Nucleus accumbens (tissue), 56 donors: ENCODE data around the gene DDX20.

Source experiments
- DNase-seq, 56 donors: peaks; one replicate each; lab custom pipeline; 2025; lab: John Stamatoyannopoulos, UW

The DDX20 gene

GRCh38 chr1:111755331-111756123, at the start of gene DDX20:
Gene DDX20, plus strand, starts transcription at chr1:111755901. Its CDS starts 24 bp downstream, at chr1:111755925.
- DNase-seq = peak in 55 of 56 donors; percentile 58 to 95 (median 87)

GRCh38 chr1:111706921-111707320, 48.8 kb upstream of the DDX20 start:
- no peak for DNase-seq

GRCh38 chr1:111707906-111708305, 47.8 kb upstream of the DDX20 start:
- no peak for DNase-seq

GRCh38 chr1:111709986-111710385, 45.7 kb upstream of the DDX20 start:
- no peak for DNase-seq

- DNase-seq = no peak
These were observed 39.4 kb upstream of the DDX20 start for GRCh38 chr1:111716333-111716732.

GRCh38 chr1:111717450-111717849, 38.3 kb upstream of the DDX20 start:
- no peak for DNase-seq

- DNase-seq = no peak
These were observed 36.6 kb upstream of the DDX20 start for GRCh38 chr1:111719135-111719534.

GRCh38 chr1:111719674-111720132, 36.0 kb upstream of the DDX20 start:
- DNase-seq = peak in 1 of 56 donors; percentile 25

GRCh38 chr1:111720274-111720976, 35.3 kb upstream of the DDX20 start:
- DNase-seq = no peak

GRCh38 chr1:111720977-111721786, 34.5 kb upstream of the DDX20 start:
- DNase-seq = no peak

- DNase-seq = no peak
These were observed 32.5 kb upstream of the DDX20 start for GRCh38 chr1:111723091-111723806.

GRCh38 chr1:111723871-111724270, 31.8 kb upstream of the DDX20 start:
- no peak for DNase-seq

- DNase-seq = peak in 9 of 56 donors; percentile 11 to 62 (median 34)
These were observed 30.5 kb upstream of the DDX20 start for GRCh38 chr1:111725192-111725591.

GRCh38 chr1:111727056-111727455, 28.6 kb upstream of the DDX20 start:
- no peak for DNase-seq

- peak in 4 of 56 donors; percentile 11 to 30 (median 26) for DNase-seq
These were observed 26.3 kb upstream of the DDX20 start for GRCh38 chr1:111729271-111729921.

- DNase-seq = no peak
These were observed 25.6 kb upstream of the DDX20 start for GRCh38 chr1:111729946-111730681.

GRCh38 chr1:111730706-111731105, 25.0 kb upstream of the DDX20 start:
- DNase-seq = no peak

- DNase-seq = no peak
These were observed 23.7 kb upstream of the DDX20 start for GRCh38 chr1:111731956-111732355.

GRCh38 chr1:111732718-111733117, 23.0 kb upstream of the DDX20 start:
- no peak for DNase-seq
